Measurements from ENCODE around the gene GTF3A.

DNA sequence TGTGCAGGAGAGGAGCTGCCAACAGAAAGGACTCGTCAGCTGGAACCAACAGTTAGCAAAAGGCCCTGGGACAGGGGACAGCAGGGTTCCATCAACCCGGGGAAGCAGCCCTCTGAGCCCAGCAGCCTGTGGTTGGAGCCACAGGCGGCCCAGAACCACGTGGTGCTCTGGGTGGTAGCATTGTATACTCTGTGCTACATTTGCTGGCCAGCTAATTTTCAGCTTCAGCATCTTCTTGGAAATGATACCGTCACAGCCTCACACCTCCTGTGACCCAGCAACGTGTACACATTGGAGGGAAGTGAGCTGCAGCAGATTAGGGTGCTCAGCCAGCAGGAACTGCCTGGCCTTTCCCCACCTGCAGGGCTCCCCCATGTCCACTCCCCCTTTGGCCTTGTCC lies 39.1 kb downstream of the GTF3A start:
- TF ChIP-seq, protein P1, sequence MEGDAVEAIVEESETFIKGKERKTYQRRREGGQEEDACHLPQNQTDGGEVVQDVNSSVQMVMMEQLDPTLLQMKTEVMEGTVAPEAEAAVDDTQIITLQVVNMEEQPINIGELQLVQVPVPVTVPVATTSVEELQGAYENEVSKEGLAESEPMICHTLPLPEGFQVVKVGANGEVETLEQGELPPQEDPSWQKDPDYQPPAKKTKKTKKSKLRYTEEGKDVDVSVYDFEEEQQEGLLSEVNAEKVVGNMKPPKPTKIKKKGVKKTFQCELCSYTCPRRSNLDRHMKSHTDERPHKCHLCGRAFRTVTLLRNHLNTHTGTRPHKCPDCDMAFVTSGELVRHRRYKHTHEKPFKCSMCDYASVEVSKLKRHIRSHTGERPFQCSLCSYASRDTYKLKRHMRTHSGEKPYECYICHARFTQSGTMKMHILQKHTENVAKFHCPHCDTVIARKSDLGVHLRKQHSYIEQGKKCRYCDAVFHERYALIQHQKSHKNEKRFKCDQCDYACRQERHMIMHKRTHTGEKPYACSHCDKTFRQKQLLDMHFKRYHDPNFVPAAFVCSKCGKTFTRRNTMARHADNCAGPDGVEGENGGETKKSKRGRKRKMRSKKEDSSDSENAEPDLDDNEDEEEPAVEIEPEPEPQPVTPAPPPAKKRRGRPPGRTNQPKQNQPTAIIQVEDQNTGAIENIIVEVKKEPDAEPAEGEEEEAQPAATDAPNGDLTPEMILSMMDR (IDR thresholded peaks at IDR 0.05; ENCODE audit: low read depth, low read length, missing input control): no peak
- TF ChIP-seq, protein P2, sequence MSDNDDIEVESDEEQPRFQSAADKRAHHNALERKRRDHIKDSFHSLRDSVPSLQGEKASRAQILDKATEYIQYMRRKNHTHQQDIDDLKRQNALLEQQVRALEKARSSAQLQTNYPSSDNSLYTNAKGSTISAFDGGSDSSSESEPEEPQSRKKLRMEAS (IDR thresholded peaks at IDR 0.05): no peak
- TF ChIP-seq, protein P3, sequence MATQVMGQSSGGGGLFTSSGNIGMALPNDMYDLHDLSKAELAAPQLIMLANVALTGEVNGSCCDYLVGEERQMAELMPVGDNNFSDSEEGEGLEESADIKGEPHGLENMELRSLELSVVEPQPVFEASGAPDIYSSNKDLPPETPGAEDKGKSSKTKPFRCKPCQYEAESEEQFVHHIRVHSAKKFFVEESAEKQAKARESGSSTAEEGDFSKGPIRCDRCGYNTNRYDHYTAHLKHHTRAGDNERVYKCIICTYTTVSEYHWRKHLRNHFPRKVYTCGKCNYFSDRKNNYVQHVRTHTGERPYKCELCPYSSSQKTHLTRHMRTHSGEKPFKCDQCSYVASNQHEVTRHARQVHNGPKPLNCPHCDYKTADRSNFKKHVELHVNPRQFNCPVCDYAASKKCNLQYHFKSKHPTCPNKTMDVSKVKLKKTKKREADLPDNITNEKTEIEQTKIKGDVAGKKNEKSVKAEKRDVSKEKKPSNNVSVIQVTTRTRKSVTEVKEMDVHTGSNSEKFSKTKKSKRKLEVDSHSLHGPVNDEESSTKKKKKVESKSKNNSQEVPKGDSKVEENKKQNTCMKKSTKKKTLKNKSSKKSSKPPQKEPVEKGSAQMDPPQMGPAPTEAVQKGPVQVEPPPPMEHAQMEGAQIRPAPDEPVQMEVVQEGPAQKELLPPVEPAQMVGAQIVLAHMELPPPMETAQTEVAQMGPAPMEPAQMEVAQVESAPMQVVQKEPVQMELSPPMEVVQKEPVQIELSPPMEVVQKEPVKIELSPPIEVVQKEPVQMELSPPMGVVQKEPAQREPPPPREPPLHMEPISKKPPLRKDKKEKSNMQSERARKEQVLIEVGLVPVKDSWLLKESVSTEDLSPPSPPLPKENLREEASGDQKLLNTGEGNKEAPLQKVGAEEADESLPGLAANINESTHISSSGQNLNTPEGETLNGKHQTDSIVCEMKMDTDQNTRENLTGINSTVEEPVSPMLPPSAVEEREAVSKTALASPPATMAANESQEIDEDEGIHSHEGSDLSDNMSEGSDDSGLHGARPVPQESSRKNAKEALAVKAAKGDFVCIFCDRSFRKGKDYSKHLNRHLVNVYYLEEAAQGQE (IDR thresholded peaks at IDR 0.05): no peak
- TF ChIP-seq YY1 (IDR thresholded peaks at IDR 0.05): no peak
- no peak for TF ChIP-seq TAF1 (conservative IDR thresholded peaks at IDR 0.05)
- TF ChIP-seq FOXA1 (IDR thresholded peaks at IDR 0.05): no peak
- TF ChIP-seq SP1 (IDR thresholded peaks at IDR 0.05): no peak
- no peak for TF ChIP-seq ZBTB33 (IDR thresholded peaks at IDR 0.05)
- no peak for TF ChIP-seq GABPA (IDR thresholded peaks at IDR 0.05 in 1 of 2, conservative IDR thresholded peaks at IDR 0.05 in 1 of 2)
- no peak for TF ChIP-seq NR2F2 (IDR thresholded peaks at IDR 0.05)
- TF ChIP-seq EGR1 (IDR thresholded peaks at IDR 0.05; ENCODE audit: low read depth in 2 of 2): no peak
- no peak for TF ChIP-seq RAD21 (IDR thresholded peaks at IDR 0.05)
- TF ChIP-seq HNF4A (conservative IDR thresholded peaks at IDR 0.05): no peak

Data from liver (tissue), 3 donors.